Activated naive CD4-positive, alpha-beta T cell treated with anti-CD3 and anti-CD28 coated beads, Interleukin-2, amount 50 U/mL, for 16 hours (primary cell): Measurements from ENCODE around the gene TNIK.

Experiments used
- DNase-seq: peaks from one replicate; pipeline ENCODE4 v3.0.0-alpha.2; 2020

The TNIK gene

DNA sequence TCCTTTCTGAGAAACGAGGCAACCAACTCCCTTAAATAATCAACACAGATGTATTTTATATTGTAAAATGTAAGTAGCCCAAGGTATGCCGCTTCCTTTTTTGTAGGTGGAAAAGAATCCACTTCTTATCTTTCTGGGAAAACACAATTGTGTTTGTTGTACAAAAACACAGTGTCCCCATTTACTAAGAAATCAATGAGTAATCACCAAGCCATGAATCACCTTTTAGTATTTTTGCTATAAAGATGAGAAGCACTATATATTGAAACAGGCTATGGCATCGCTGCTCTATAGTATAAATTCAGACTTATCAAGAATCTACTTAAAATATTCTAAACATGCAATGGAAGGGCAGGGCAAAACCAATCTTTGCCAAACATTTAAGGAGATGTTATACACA lies 104.0 kb downstream of the TNIK start:
- no peak for DNase-seq

DNA sequence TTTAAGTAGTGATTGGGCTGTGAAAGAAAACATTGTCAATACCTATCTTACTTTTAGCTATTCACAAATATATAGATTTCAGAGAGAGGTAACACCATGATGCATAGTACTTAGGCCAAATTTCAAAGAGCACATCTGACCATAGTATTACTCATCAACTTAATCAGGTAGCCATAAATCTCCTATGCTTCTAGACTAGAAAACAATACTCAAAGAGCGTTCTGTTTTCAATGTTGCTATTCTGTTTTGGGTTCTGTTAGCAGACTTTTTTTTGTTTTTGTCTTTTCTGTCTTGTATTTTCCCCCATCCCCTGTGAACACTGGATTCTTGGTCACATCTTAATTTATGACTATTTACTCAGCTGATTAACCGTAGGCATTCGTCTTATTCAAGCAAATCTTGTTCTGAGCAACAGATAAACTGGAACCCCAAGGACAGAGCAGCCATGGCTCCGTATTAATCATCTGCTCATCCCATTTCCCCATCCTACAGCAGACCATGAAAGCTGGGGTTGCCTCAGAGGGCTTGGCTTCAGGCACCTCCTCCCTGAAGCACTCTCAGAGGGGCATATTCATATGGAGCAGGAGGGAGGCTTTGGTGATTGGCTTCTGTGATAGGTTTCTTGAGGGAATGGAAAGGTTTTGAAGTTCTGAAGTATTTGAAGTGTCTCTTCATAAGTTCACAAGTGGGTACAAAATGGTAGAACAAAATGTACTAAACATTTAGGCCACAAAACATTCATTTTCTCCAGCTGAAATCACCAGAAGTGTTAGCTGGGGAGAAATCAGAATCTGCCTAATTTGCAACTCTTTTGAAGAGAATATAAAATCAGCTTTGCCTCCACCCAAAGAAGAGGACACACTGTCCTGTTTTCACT lies 105.3 kb downstream of the TNIK start:
- DNase-seq: no peak

DNA sequence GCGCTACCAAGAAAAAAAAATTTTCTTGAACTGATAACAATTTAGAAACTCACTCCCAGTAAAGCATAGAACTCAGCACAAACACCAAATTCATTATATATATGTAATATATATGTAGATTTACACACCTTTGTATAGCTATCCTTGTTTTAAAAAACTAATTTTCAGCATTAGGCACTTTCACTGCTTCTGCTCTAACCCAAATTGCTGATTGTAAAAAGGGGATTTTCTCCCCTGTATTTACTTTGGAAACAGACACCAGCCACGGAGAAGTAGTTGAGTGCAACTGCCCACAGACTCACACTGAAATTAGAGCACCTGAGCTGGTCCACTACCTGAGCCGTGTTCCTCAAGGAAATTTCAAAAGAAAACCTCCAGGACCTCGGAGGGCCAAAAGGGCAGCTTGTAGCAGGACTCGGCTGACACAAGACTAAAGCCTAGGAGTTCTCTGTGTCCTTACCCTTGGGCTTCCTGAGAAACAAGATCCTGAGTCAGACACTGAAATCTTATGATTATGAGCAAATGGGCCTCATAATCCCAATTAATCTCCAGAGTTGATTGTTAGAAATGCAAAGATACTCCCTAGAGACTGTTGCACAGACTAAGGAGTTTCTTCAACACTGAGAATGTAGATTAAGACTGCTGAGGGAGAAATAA lies 106.0 kb downstream of the TNIK start:
- no peak for DNase-seq

DNA sequence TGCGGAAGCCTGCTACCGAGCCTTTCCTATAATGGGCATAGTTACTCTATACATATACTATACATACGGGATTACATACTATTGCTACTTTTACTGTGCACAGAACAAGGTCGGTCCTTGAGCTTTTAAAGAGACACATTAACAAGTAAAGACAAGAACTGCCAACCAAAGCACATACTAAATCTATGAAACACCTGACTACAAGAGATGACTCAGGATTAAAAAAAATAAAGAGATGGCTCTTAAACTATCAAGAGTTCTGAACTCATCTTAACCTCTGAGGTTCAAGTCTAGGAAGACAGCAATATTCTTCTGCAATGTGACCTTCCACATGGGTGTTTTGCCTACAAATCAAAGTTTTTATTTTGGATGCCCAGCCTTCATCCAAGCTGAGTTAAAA lies 106.8 kb downstream of the TNIK start:
- DNase-seq: no peak

DNA sequence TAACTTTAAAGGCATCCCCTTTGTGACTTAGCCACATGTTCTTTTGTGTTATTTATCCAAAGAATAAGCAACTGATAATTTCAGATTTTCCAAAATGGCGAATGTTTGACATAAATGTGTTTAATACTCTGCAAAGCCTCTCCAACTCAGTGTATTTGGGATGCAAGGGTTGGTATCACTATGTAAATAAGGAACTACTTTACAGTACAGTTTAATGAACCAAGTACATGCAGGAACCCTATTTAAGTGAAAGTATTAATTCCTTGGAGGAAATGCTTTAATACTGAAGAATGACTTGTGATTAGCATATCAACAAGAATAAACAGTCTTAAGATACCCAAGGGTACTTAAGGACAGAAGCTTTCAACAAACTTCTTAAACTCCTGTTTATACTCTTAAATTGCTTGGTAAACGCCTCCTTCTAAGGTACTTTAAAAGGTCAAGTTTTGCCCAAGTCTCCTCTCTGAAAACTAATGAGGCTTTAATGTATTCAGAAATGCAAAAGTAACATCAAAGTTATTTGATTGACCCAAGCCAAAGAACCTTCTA lies 107.7 kb downstream of the TNIK start:
- no peak for DNase-seq

DNA sequence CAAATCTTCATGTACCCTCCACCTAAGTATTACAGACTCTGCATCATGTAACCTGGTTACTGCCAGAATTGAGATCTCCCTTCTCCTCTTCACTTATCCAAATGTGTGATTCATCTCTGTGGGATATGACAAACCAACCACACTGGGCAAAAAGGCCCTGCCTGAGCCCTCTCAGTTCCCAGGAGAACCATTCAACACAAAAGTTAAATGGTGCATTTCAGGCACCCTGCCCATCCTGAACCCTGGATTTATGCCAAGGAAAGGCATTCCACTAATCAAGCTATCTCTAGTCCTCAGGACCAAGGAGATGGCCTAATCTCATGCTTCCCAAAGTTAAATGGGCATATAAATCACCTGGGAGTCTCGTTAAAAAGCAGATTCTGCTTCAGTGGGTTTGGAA lies 108.5 kb downstream of the TNIK start:
- no peak for DNase-seq

GRCh38 chr3:171350364-171350763 lies 109.8 kb downstream of the TNIK start:
- DNase-seq: no peak

DNA sequence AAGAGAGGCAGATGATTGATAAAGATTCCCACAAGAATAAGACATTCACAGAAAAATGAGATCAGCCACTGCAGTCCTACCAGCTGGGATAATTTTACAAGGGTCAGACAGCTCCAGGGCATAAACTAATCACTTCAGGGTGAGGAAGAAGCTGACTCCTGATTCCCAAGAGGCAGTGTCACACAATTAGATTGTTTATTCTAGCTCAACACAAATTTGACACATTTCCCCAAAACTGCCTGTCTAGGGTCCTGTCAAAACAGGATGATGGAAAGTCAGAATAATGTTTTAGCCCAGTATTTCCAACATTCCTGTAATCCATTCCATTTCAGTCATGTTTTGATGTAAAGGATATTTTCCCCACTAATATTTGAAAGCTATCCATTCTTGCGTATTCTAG lies 110.8 kb downstream of the TNIK start:
- DNase-seq: no peak

- no peak for DNase-seq
These were observed 112.1 kb downstream of the TNIK start for GRCh38 chr3:171348121-171348520.

DNA sequence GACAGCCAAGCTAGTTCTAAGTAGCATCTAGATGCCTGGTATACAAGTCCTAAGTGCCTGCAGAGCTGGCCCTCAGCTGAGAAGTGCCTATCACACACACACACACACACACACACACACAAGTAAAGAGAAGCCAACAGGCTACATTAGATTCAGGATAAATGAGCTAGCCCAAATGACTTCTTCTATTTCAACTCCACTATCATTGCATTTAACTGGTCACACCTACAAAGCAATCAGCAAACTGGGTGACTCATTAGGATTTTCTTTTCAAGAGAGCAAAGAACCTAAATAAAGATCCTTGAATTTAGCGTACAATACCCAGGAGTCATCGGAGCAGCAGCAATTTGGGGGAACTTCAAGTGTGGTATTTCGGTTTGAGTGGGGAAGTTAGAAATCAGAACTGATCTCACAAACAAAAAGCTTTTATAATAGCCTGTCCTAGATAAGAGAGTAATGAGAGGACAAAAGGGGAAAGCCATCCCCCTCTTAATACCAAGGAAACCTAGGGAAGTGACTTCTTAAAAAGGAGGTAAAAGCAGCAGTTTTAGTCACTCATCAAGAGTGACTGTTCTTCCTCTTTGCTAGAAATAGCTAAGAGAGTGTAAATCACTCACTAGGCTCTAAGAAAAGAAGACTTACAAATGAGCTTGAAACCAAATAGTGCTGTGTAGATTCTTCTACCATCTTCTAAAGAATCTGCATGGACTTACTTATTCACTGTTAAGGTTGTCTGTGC lies 112.7 kb downstream of the TNIK start:
- no peak for DNase-seq

- no peak for DNase-seq
These were observed 113.5 kb downstream of the TNIK start for GRCh38 chr3:171346582-171347300.

DNA sequence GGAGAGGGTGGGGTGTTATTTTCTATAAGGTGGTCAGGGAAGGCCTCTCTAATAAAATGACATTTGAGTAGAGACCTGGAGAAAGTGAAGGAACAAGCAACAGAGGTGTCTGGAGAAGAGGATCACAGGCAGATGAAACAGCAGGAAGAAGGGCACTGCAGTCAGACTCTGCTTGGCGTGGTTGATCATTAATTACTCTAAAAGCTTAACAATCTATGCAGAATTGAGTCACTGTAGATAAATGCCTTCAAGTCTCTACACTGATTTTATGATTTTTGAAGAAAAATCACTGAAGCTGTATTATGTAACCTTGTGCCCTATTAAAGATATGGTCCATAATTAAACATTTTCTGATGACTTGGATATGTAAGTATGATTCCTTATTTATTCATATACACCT lies 114.2 kb downstream of the TNIK start:
- no peak for DNase-seq

DNA sequence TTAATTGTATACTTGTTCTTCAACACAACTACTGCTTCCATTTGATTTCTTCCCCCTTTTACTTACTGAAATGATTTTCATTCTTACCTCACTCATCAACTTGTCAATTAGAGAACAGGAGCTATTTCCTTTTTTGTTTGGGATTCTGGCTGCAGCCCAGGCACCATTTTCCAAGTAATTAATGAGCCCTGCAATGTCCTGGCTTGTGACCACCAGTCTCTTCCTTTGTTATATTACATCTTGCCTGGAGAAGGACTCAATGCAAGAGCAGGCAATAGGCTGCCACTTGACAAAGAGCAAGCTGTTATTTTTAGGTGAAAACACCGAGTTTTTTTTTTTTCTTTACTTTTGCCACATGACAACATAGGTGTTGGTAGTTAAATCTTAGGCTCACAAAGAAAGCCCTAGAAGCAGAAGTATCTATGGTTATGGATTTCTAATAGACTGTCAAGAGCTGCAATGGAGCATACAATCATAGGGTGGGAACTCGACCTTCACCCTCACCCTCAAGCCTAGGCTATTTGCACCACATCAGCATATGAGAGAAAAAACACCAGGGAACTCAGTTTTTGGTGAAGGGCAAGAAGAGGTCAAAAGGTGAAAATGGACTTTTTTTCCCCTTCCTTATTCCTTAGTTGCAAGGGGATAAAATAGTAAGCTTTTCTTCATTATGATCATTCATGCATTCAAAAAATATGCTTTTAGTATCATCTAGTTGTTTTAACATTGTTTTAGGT lies 114.9 kb downstream of the TNIK start:
- DNase-seq: no peak

- DNase-seq: no peak
These were observed 116.5 kb downstream of the TNIK start for GRCh38 chr3:171343693-171344092.

DNA sequence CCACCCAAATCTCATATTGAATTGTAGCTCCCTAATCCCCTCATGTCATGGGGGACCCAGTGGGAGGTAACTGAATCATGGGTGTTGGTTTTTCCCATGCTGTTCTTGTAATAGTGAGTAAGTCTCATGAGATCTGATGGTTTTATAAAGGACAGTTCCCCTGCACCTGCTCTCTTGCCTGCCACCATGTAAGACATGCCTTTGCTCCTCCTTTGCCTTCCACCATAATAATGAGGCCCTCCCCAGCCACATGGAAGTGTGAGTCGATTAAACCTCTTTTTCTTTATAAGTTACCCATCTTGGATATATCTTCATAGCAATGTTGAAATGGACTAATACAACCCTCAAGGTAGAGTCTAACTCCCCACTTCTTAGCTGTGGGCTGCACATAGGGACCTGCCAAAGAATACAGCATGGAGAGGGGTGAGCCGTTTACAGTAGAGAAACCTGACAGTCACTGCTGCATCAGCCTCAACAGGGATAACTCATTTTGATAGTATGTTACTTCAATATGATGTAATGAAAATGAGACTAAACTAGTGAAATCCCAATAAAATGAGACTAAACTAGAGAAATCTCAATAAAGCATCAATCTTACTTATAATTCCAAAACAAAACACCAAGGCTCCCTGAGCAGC lies 117.3 kb downstream of the TNIK start:
- DNase-seq: no peak

GRCh38 chr3:171342200-171342599 lies 118.0 kb downstream of the TNIK start:
- DNase-seq: no peak

- no peak for DNase-seq
These were observed 119.8 kb downstream of the TNIK start for GRCh38 chr3:171340434-171340833.

GRCh38 chr3:171339598-171339997 lies 120.6 kb downstream of the TNIK start:
- DNase-seq: no peak

- DNase-seq: no peak
These were observed 123.8 kb downstream of the TNIK start for GRCh38 chr3:171336406-171336805.

DNA sequence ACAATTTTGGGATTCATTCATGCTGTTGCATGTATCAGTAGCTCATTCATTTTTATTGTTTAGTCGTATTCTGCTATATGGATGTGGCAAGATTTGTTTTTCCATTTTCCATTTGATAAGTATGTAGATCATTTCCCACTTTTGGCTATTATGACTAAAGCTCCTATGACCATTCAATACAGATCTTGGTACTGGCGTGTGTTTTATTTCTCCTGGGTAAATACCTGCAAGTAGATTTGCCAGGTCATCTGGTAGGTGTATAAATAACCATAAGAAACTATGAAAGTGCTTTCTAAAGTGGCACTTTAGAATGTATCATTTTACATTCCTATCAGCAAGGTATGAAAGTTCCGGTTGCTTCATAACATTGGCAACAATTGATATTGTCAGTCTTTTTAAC lies 124.6 kb downstream of the TNIK start:
- DNase-seq: no peak

DNA sequence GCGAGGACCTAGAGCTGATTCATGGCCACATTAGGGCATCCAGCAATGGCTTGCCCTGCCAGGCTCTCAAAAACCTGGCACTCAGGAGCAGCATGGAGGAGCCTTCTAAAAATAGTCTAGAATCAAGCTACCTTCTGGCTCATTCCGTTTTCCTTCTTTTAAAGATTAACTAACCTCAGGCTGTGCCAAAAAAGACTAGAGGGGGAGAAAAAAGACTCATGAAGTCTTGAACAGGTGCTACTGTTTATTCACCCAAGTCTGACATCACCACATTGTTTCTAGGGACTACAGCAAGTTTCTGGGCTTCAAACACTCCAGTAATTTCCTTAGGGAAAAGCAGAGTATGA lies 125.8 kb downstream of the TNIK start:
- DNase-seq: no peak
